Smooth muscle cell (in vitro differentiated cells): ENCODE measurements around the gene ZC3H14. TPM values are rescaled to one million over a fixed set of nuclear protein-coding genes. Genes with fewer than 3 reads are reported as not detected.

Experiments used
- DNase-seq: peaks from one replicate; lab custom pipeline; 2025; ENCODE audit not compliant: unreplicated experiment; lab: John Stamatoyannopoulos, UW
- H2AFZ ChIP-seq: fragments of 200-600 bp; sonication (generic); 2 replicates; pipeline ENCODE4 v1.6.0; 2016; ENCODE audit warnings: antibody characterized with exemption, low read depth, mild to moderate bottlenecking
- H3F3A ChIP-seq: fragments of 200-600 bp; sonication (generic); 2 replicates; pipeline ENCODE4 v1.6.0; 2017; ENCODE audit warnings: antibody characterized with exemption, low read depth
- H3K27ac ChIP-seq: fragments of 200-600 bp; sonication (generic); 2 replicates; pipeline ENCODE4 v1.5.1; 2016; ENCODE audit warnings: low read depth, mild to moderate bottlenecking
- H3K27me3 ChIP-seq: fragments of 200-600 bp; sonication (generic); 2 replicates; pipeline ENCODE4 v1.6.1; 2016; ENCODE audit warnings: low read depth, mild to moderate bottlenecking
- H3K36me3 ChIP-seq: fragments of 200-600 bp; sonication (generic); 2 replicates; pipeline ENCODE4 v1.5.1; 2016; ENCODE audit warnings: low read depth
- H3K4me1 ChIP-seq: fragments of 200-600 bp; sonication (generic); 2 replicates; pipeline ENCODE4 v1.5.1; 2016; ENCODE audit warnings: low read depth
- H3K4me2 ChIP-seq: fragments of 200-600 bp; sonication (generic); 2 replicates; pipeline ENCODE4 v1.6.0; 2016; ENCODE audit warnings: mild to moderate bottlenecking
- H3K4me3 ChIP-seq: fragments of 200-600 bp; sonication (generic); 2 replicates; pipeline ENCODE4 v1.5.1; 2016; ENCODE audit warnings: mild to moderate bottlenecking
- H3K79me2 ChIP-seq: fragments of 200-600 bp; sonication (generic); 2 replicates; pipeline ENCODE4 v1.6.0; 2016; ENCODE audit warnings: low read depth, mild to moderate bottlenecking
- H3K9ac ChIP-seq: fragments of 200-600 bp; sonication (generic); 2 replicates; pipeline ENCODE4 v1.6.0; 2016; ENCODE audit warnings: low read depth
- H3K9me3 ChIP-seq: fragments of 200-600 bp; sonication (generic); replicated peaks from 2 replicates; pipeline ENCODE4 v1.5.1; 2016; ENCODE audit warnings: low read depth
- H4K20me1 ChIP-seq: fragments of 200-600 bp; sonication (generic); 2 replicates; pipeline ENCODE4 v1.6.0; 2016; ENCODE audit warnings: low read depth
- CTCF ChIP-seq: fragments of 200-600 bp; sonication (generic); IDR thresholded peaks from 2 replicates; pipeline ENCODE4 v1.5.1; 2017; ENCODE audit warnings: borderline replicate concordance, mild to moderate bottlenecking, antibody characterized with exemption; ENCODE audit not compliant: insufficient read depth, poor library complexity, severe bottlenecking
- whole genome bisulfite sequencing: methylation state at CpG from one replicate; pipeline ENCODE4 v1.1.7; 2016; ENCODE audit warnings: low lambda C conversion rate; 5-methylcytosine and 5-hydroxymethylcytosine counted together
- polyA plus RNA-seq: library from polyadenylated mRNA; unstranded; fragments of >200 nt; fragmentation: Nextera tagmentation; extraction: Ambion mirVana; gene quantifications from 2 replicates; pipeline ENCODE4 v1.2.1, GENCODE V29; 2016
- total RNA-seq: library from RNA; depleted of rRNA; stranded (reverse); fragments of >200 nt; gene quantifications from 2 replicates; pipeline ENCODE4 v1.2.3, GENCODE V29; 2014

Gene ZC3H14
- total and polyA plus RNA-seq, 2 experiments from 2014 or later, result 43.0 to 59.1 TPM

GRCh38 chr14:88546621-88547385 lies 16.0 kb upstream of the ZC3H14 start:
- Histone ChIP-seq H4K20me1 (peaks cover 47% of the 10 kb centered on the region), H3K27ac (no peak overlapping the region), H3K27me3 (no peaks in the 10 kb centered on the region), H3K9me3 (no peaks in the 10 kb centered on the region), H3K9ac (no peak overlapping the region), H3F3A (no peaks in the 10 kb centered on the region), H3K4me1 (no peaks in the 10 kb centered on the region), H3K36me3 (peaks cover 13% of the 10 kb centered on the region), H3K79me2 (peaks cover 74% of the 10 kb centered on the region), H2AFZ (no peak overlapping the region), H3K4me3 (no peak overlapping the region), H3K4me2 (no peak overlapping the region)
- WGBS, result 94% methylated on average over 4 of the region's 4 CpGs
- TF ChIP-seq CTCF, result no peak
- no peak for DNase-seq

DNA sequence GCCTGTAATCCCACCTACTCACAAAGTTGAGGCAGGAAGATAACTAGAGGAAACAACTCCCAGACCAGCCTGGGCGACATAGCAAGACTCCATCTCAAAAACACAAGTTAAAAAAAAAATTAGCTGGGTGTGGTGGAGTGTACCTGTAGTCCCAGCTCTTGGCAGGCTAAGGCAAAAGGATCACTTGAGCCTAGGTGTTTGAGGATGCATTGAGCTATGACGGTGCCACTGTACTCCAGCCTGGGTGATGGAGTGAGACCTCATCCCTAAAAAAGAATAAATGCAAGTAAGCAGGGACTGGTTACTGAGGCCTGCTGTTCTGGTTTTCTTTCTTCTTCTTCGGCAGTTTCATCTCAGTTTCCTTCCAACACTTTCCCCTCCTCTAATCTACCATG lies 15.5 kb upstream of the ZC3H14 start:
- peaks cover 13% of the 10 kb centered on the region for H3K36me3 ChIP-seq
- H3K9me3 ChIP-seq, result no peaks in the 10 kb centered on the region
- WGBS, result 91% methylated on average over 3 of the region's 3 CpGs
- H3K4me3 ChIP-seq, result no peak overlapping the region
- H3K27ac ChIP-seq, result no peak overlapping the region
- H2AFZ ChIP-seq, result no peak overlapping the region
- H4K20me1 ChIP-seq, result peaks cover 41% of the 10 kb centered on the region
- H3K79me2 ChIP-seq, result peaks cover 73% of the 10 kb centered on the region
- no peak overlapping the region for H3K4me2 ChIP-seq
- no peak overlapping the region for H3K9ac ChIP-seq
- H3F3A ChIP-seq, result no peaks in the 10 kb centered on the region
- no peaks in the 10 kb centered on the region for H3K27me3 ChIP-seq
- no peak for TF ChIP-seq CTCF
- DNase-seq, result no peak
- H3K4me1 ChIP-seq, result peaks cover 4% of the 10 kb centered on the region

DNA sequence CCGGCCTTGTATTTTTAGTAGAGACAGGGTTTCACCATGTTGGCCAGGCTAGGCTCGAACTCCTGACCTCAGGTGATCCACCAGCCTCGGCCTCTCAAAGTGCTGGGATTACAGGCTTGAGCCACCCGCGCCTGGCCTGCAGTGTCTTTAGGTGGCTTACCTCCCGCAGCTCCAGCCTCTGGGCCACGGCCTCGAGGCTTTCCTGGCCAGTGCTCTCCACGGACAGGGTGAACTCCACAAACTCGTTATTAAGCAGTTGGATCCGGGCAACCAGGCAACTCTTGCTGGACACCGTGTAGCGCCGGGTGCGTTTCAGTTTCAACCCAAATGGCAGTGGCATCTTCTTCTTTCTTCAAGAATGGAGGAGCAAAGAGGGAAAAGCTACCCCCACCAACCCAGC lies 12.8 kb upstream of the ZC3H14 start:
- no peak for TF ChIP-seq CTCF
- Histone ChIP-seq H4K20me1 (peaks cover 28% of the 10 kb centered on the region), H3K4me3 (no peak overlapping the region), H3K4me1 (peaks cover 19% of the 10 kb centered on the region), H3K27ac (no peak overlapping the region), H3K79me2 (peaks cover 72% of the 10 kb centered on the region), H3K36me3 (peaks cover 8% of the 10 kb centered on the region), H3F3A (no peaks in the 10 kb centered on the region), H3K4me2 (no peak overlapping the region), H3K27me3 (no peaks in the 10 kb centered on the region), H2AFZ (no peak overlapping the region), H3K9me3 (no peaks in the 10 kb centered on the region), H3K9ac (no peak overlapping the region)
- DNase-seq, result no peak
- WGBS, result 99% methylated on average over 15 of the region's 15 CpGs
